Loucy (cell line): Measurements from ENCODE around the gene ANGEL1.

Source experiments
- CTCF ChIP-seq: fragments of 200-600 bp; sonication (generic); conservative IDR thresholded peaks from 2 replicates; pipeline ENCODE4 v1.5.1; 2014; ENCODE audit warnings: mild to moderate bottlenecking, antibody characterized with exemption, low read length
- EZH2phosphoT487 ChIP-seq: fragments of 200-600 bp; IDR thresholded peaks from 2 replicates; pipeline ENCODE4 v1.6.1; 2018; ENCODE audit warnings: antibody characterized with exemption, mild to moderate bottlenecking, moderate library complexity, borderline replicate concordance

GRCh38 chr14:76828339-76829012, 15.8 kb upstream of the ANGEL1 start:
- TF ChIP-seq CTCF (no peak), EZH2phosphoT487 (no peak)
